Measurements from ENCODE around the gene TAF3. TPM values are rescaled to one million over a fixed set of nuclear protein-coding genes. Genes with fewer than 3 reads are reported as not detected.

The TAF3 gene
- polyA plus RNA-seq (2012; rRNA removed): 1.7 and 2.4 TPM in 2 replicates
- polyA plus RNA-seq (2012; cell fraction: cytosol; rRNA removed): 2.6 and 2.7 TPM in 2 replicates
- 1.9 and 2.3 TPM in 2 replicates for polyA plus RNA-seq (2012; cell fraction: nucleus; rRNA removed)

GRCh38 chr10:7818295-7819120 lies at the start of gene TAF3:
Gene TAF3 (plus strand): TSS chr10:7818505. CDS start chr10:7818710, 205 bp downstream.
- TF ChIP-seq EP300 (IDR thresholded peaks at IDR 0.05; ENCODE audit: borderline replicate concordance in 1 of 2, low read depth in 1 of 2, low read length in 1 of 2) (no peak), MAX (IDR thresholded peaks at IDR 0.05; ENCODE audit: low read depth) (peak; percentile 43; the same call in 1 of the 2 replicates), POLR2AphosphoS5 (IDR thresholded peaks at IDR 0.05; ENCODE audit: low read depth, low read length) (peak; percentile 94), SIN3A (IDR thresholded peaks at IDR 0.05; ENCODE audit: borderline replicate concordance, low read depth, low read length) (peak; percentile 87), ELF1 (IDR thresholded peaks at IDR 0.05) (peak; percentile 79), TAF1 (IDR thresholded peaks at IDR 0.05; ENCODE audit: borderline replicate concordance, low read depth, low read length) (peak; percentile 97), CHD2 (IDR thresholded peaks at IDR 0.05; ENCODE audit: low read length, partially characterized antibody) (peak; percentile 85), GABPA (IDR thresholded peaks at IDR 0.05; ENCODE audit: low read depth) (peak; percentile 74), FOXM1 (IDR thresholded peaks at IDR 0.05; ENCODE audit: low read depth) (no peak), YY1 (IDR thresholded peaks at IDR 0.05; ENCODE audit: low read depth) (peak; percentile 96), RFX5 (IDR thresholded peaks at IDR 0.05; ENCODE audit: low read length) (no peak), GATA2 (CRISPR knock-in tag; IDR thresholded peaks at IDR 0.05) (no peak), TCF12 (IDR thresholded peaks at IDR 0.05) (no peak), RCOR1 (IDR thresholded peaks at IDR 0.05; ENCODE audit: low read length) (peak; percentile 41; the same call in 1 of the 2 replicates), NRF1 (IDR thresholded peaks at IDR 0.05; ENCODE audit: low read depth, low read length) (no peak), RAD21 (IDR thresholded peaks at IDR 0.05; ENCODE audit: low read length) (no peak), CTCF (IDR thresholded peaks at IDR 0.05) (no peak), MEF2A (IDR thresholded peaks at IDR 0.05; ENCODE audit: borderline replicate concordance, low read depth) (no peak), SMC3 (IDR thresholded peaks at IDR 0.05; ENCODE audit: low read depth, low read length) (no peak), MXI1 (IDR thresholded peaks at IDR 0.05; ENCODE audit: low read depth, low read length) (peak; percentile 67; the same call in 1 of the 2 replicates)
- Histone ChIP-seq H2AFZ (ENCODE audit: low read depth) (peak within 1 kb of the TSS; percentile 94), H3K9me3 (no peaks in the 10 kb centered on the region), H4K20me1 (ENCODE audit: insufficient read depth) (no peaks in the 10 kb centered on the region), H3K4me2 (peak within 1 kb of the TSS; percentile 95), H3K27me3 (ENCODE audit: insufficient read depth) (no peaks in the 10 kb centered on the region), H3K9ac (peak within 1 kb of the TSS; percentile 72; the same call in 1 of the 2 replicates), H3K27ac (ENCODE audit: low read depth in 2 of 2, low read length in 1 of 2) (peak within 1 kb of the TSS; percentile 19 to 53; a peak in 2 of 4 replicates), H3K79me2 (ENCODE audit: insufficient read depth) (peaks cover 38% of the 10 kb centered on the region), H3K36me3 (replicated peaks in 1 of 2; ENCODE audit: control insufficient read depth in 1 of 2, insufficient read depth in 2 of 2, low read length in 1 of 2) (peaks cover 8 to 13% of the 10 kb centered on the region in 2 experiments), H3F3A (replicated peaks; ENCODE audit: insufficient read depth) (no peaks in the 10 kb centered on the region), H3K9me2 (no peaks in the 10 kb centered on the region), H3K4me1 (ENCODE audit: control insufficient read depth in 1 of 2, insufficient read depth in 2 of 2, low read depth in 1 of 2, low read length in 1 of 2) (peaks cover 0 to 13% of the 10 kb centered on the region in 2 experiments; a peak in 2 of 4 replicates), H3K4me3 (ENCODE audit: low read depth in 2 of 2, low read length in 1 of 2) (peak within 1 kb of the TSS; percentile 98 to 100)
- DNase-seq: peak; percentile 95
- ChIA-PET POLR2A (interaction anchor here (1.3 to 1.7 kb wide), 2 partner anchors 9 to 31 kb away, joined by 5 to 9 read pairs; partner anchors contain the start of genes ATP5F1C and KIN), CTCF (interaction anchor here (0.6 to 2.2 kb wide), 6 partner anchors 9 to 1391 kb away, joined by 3 to 12 read pairs (median 4); no protein-coding TSS in a partner anchor)
- WGBS (ENCODE audit: low lambda C conversion rate): under 1% methylated on average over 24 of the region's 77 CpGs
